Left forelimb (tissue), 1 donor: ENCODE measurements around the gene IBTK.
"Not testable (repeated sequence)": the region's sequence is repeated elsewhere in the genome, so short reads cannot be mapped to it uniquely, and the experiment has no call there.

Source experiments
- DNase-seq: peaks from one replicate; pipeline ENCODE4 v3.0.0-alpha.2; 2018; ENCODE audit warnings: low spot score

IBTK gene

GRCh38 chr6:82176616-82177015 is 70.9 kb downstream of the IBTK start:
- no peak for DNase-seq

- DNase-seq = no peak
Measured at GRCh38 chr6:82172594-82172993, 75.0 kb downstream of the IBTK start.

GRCh38 chr6:82169138-82169876 is 78.2 kb downstream of the IBTK start:
- DNase-seq = no peak

- no peak for DNase-seq
Measured at GRCh38 chr6:82166493-82166892, 81.1 kb downstream of the IBTK start.

DNA sequence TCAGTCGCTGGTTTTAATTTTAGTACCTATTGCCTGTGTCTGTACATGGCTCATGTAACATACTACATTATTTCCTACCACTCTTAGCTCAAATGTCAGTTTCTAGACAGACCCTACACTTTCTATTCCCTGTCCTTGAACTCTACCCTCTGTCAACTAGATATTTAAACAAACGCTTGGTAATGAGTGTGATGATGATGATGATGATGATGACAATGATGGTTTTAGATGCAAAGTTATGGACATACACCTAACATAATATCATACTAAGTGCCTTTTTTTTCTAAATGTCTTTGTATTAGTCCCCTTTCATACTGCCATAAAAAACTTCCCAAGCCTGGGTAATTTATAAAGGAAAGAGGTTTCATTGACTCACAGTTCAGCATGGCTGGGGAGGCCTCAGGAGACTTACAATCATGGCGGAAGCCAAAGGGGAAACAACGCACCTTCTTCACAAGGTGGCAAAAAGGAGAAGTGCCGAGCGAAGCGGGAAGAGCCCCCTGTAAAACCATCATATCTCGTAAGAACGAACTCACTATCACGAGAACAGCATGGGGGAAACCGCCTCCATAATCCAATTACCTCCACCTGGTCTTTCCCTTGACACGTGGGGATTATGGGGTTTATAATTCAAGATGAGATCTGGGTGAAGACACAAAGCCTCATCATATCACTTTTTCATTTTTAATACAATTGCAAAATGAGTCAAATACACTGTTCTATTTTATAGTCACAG is 87.1 kb downstream of the IBTK start:
- DNase-seq = no peak

DNA sequence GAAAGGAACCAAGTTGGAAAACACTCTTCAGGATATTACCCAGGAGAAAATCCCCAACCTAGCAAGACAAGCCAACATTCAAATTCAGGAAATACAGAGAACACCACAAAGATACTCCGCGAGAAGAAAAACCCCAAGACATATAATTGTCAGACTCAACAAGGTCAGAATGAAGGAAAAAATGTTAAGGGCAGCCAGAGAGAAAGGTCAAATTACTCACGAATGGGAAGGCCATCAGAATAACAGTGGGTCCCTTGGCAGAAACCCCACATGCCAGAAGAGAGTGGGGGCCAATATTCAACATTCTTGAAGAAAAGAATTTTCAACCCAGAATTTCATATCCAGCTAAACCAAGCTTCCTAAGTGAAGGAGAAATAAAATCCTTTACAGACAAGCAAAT is 94.8 kb downstream of the IBTK start:
- not testable (repeated sequence) for DNase-seq

- not testable (repeated sequence) for DNase-seq
Measured at GRCh38 chr6:82151147-82151546, 96.4 kb downstream of the IBTK start.

- no peak for DNase-seq
Measured at GRCh38 chr6:82145926-82146452, 101.6 kb downstream of the IBTK start.

- no peak for DNase-seq
Measured at GRCh38 chr6:82144852-82145340, 102.6 kb downstream of the IBTK start.

DNA sequence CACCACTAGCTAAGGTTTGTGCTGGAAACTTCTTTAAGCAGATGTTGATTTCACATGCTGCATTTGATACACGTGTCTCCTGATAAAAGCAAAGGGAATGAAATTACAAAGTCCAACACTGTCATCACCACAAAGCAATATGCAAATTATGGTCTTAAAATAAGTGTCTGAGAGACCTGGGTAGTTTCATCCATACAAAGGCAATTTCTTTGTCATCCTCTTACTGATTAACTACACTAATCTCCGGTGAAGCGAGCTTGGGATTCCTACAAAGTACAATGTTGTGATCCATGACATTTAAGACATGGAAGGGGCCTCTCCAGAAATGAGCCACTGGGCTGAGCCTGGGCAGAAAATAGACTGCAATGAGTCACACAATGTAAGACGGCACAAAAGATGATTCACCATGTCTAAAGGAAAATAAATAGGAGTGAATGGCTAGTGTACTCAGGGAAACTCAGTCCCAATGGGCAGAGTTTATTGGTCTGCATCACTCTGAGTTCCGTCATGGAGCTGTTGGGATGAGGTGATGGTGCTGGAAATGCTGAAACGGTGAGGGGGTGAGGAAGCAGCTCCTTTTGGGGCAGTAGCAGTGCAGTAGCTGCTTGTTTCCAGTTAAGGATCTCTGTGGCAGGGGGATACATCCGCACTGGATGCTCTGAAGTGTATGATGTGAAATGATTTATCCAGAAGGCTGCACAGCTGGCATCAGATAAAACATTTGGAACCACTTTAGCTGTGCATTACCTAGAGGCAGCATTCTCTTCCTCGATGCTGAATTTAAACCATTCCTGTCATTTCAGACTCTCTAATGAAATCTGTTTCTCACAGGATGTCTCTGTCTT is 103.3 kb downstream of the IBTK start:
- DNase-seq = no peak

DNA sequence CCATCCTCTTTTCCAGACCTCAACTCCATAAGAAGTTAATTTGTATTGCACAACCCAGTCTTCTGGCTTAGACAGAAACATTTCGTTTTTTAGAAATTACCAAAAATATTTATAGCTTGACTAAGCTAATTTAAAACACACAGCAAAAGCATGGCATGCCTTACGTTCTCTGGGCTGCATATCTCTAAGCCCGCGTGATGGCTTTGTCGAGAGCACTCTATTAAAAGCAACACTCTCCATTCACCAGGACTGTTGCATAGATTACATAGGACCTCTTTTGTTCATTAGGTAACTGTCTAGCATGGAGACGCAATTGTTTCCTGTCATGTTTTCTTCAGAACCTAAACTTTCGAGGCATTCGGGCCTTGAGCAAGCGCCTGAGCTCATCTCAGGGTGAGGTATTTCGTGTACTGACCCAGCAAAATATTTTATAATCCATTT is 104.5 kb downstream of the IBTK start:
- no peak for DNase-seq

- DNase-seq = no peak
Measured at GRCh38 chr6:82142524-82142923, 105.0 kb downstream of the IBTK start.

- no peak for DNase-seq
Measured at GRCh38 chr6:82138075-82138791, 109.3 kb downstream of the IBTK start.

GRCh38 chr6:82131441-82131840 is 116.1 kb downstream of the IBTK start:
- no peak for DNase-seq

DNA sequence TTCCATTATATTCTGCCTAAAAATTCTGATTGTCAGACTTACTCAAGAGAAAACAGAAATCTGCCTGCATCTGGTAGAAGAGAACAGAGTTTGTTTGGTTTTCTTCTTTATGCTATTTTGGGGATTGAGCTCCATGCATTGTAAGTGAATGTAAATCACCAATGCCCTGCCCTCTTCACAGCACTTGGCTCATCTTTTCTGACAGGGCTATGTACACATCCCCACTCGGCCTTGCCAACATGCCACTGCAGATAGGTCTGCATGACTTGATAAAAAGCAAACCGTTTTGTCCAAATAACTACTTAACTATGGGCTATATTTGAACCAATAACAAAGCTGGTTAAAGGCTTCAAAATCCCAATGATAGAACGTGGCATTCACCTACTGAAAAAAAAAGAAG is 117.7 kb downstream of the IBTK start:
- DNase-seq = no peak

DNA sequence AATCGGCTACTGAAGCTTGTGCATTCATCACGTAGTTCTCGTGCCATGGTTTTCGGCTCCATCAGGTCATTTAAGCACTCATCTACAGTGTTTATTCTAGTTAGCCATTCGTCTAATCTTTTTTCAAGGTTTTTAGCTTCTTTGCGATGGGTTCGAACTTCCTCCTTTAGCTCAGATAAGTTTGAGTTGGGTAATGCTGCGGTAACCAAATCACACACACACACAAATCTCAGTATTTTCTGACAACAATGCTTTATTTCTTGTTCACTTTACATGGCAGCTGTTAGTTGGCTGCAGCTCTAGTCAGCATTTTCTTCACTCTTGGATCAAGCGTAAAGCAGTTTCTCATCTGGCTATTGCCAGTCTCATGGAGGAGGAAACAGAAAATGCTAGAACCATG is 118.6 kb downstream of the IBTK start:
- DNase-seq = not testable (repeated sequence)

DNA sequence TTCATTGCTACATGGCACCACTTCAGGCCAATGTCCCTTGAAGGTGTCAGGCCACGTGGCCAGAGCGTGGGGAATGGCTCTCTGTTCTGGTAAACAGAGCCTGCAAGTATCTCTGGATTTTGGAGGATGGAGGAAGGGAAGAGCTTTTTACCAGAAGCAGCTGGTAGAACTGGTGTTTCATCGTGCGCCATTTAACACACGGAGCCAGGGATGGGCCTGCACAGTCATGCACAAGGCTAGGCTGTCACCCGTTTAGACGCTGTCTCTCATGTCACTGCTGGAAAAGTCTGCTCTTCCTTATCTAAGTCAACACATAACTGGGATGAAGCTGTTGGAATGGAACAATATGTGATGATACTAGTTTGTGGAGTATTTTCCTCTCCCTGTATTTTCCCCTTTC is 123.9 kb downstream of the IBTK start:
- DNase-seq = no peak
